K562 treated with DMSO at 1 percent for 48 hours (cell line): Measurements from ENCODE around the gene TWSG1. TPM values are rescaled to one million over a fixed set of nuclear protein-coding genes. Genes with fewer than 3 reads are reported as not detected.

Source experiments
- total RNA-seq: library from RNA; unstranded; fragments of 300-600 nt; gene quantifications from 2 replicates; pipeline ENCODE4 v1.2.3, GENCODE V29; 2022; ENCODE audit warnings: low replicate concordance; ENCODE audit errors: extremely low read depth

TWSG1 gene
- total RNA-seq = not detected in 2 replicates

DNA sequence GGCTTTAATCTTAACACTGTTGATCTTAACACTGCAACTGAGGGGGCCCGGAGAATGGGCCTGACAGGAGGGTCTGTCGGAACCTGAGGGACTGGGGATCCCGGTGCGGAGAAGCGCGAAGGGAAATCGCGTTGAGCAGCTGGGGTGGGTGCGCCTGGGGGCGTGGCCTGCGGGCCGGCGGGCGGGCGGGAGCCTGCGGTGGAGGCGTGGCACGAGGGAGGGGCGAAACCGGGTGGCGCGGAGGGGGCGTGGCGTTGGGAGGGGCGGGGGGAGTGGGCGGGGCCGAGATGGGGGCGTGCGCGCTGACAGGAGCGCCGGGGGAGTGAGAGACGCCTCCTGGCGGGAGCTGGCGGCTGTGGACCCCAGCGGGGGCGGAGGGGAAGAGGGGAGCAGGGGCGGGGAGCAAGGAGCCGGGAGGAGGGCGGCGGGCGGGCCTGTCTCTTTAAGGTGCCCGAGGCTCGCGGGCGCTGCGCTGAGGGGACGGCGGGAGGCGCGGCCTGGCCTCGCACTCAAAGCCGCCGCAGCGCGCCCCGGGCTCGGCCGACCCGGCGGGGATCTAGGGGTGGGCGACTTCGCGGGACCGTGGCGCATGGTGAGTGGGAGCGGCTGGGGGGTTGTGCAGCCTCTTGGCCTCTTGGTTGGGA, at the start of gene TWSG1:
TSS of gene TWSG1 (plus strand) at position 445 of the 644 bp plus-strand sequence. CDS start 2,457 bp downstream, outside the sequence.

Other genes with a start within 250 kb of the TWSG1 start
- not detected in 2 replicates for gene NDUFV2, start 232.1 kb upstream of the TWSG1 start, total RNA-seq
- gene ANKRD12, start 198.0 kb upstream of the TWSG1 start, total RNA-seq = not detected in 2 replicates
- gene RALBP1, start 140.7 kb downstream of the TWSG1 start, total RNA-seq = not detected in 2 replicates